ENCODE results near the gene LRCOL1.

Gene LRCOL1

GRCh38 chr12:132604668-132605441 lies 5.5 kb downstream of the LRCOL1 start:
- no peak for DNase-seq (ENCODE audit: low read depth in 2 of 2)
- no peak for TF ChIP-seq CTCF (IDR thresholded peaks at IDR 0.05; ENCODE audit: low read depth, low read length)
- no peak overlapping the region for H3K4me3 ChIP-seq (replicated peaks in 1 of 2; ENCODE audit: low read depth in 2 of 2, low read length in 2 of 2)

GRCh38 chr12:132604151-132604618 lies 6.2 kb downstream of the LRCOL1 start:
- no peak for TF ChIP-seq CTCF (IDR thresholded peaks at IDR 0.05; ENCODE audit: low read depth, low read length)
- H3K4me3 ChIP-seq (replicated peaks in 1 of 2; ENCODE audit: low read depth in 2 of 2, low read length in 2 of 2): no peak overlapping the region
- no peak for DNase-seq (ENCODE audit: low read depth in 2 of 2)

GRCh38 chr12:132603240-132604150 lies 6.9 kb downstream of the LRCOL1 start:
- no peak for DNase-seq (ENCODE audit: low read depth in 2 of 2)
- H3K4me3 ChIP-seq (replicated peaks in 1 of 2; ENCODE audit: low read depth in 2 of 2, low read length in 2 of 2): no peak overlapping the region
- TF ChIP-seq CTCF (IDR thresholded peaks at IDR 0.05; ENCODE audit: low read depth, low read length): no peak

- no peak for DNase-seq (ENCODE audit: low read depth in 2 of 2)
- H3K4me3 ChIP-seq (replicated peaks in 1 of 2; ENCODE audit: low read depth in 2 of 2, low read length in 2 of 2): no peak overlapping the region
- no peak for TF ChIP-seq CTCF (IDR thresholded peaks at IDR 0.05; ENCODE audit: low read depth, low read length)
Measured at GRCh38 chr12:132602572-132603239, 7.7 kb downstream of the LRCOL1 start.

GRCh38 chr12:132601171-132601883 lies 9.1 kb downstream of the LRCOL1 start:
- no peak overlapping the region for H3K4me3 ChIP-seq (replicated peaks in 1 of 2; ENCODE audit: low read depth in 2 of 2, low read length in 2 of 2)
- TF ChIP-seq CTCF (IDR thresholded peaks at IDR 0.05; ENCODE audit: low read depth, low read length): no peak
- DNase-seq (ENCODE audit: low read depth in 2 of 2): no peak

Data from cardiac fibroblast (primary cell).